ENCODE measurements around the gene CYBA.

CYBA gene

GRCh38 chr16:88657371-88657770, 6.5 kb upstream of the CYBA start:
- ChIA-PET POLR2A (interaction anchor here (0.6 kb wide), 1 partner anchor 22 kb away, joined by 4 read pairs; no protein-coding TSS in a partner anchor), CTCF (interaction anchor here (1.3 to 1.6 kb wide), 2 partner anchors 15 to 23 kb away, joined by 3 to 5 read pairs; no protein-coding TSS in a partner anchor)
- TF ChIP-seq CTCF (IDR thresholded peaks at IDR 0.05; ENCODE audit: control extremely low read depth, extremely low read depth, low read depth, missing control alignments) = no peak
- no peak for DNase-seq (ENCODE audit: extremely low spot score)

DNA sequence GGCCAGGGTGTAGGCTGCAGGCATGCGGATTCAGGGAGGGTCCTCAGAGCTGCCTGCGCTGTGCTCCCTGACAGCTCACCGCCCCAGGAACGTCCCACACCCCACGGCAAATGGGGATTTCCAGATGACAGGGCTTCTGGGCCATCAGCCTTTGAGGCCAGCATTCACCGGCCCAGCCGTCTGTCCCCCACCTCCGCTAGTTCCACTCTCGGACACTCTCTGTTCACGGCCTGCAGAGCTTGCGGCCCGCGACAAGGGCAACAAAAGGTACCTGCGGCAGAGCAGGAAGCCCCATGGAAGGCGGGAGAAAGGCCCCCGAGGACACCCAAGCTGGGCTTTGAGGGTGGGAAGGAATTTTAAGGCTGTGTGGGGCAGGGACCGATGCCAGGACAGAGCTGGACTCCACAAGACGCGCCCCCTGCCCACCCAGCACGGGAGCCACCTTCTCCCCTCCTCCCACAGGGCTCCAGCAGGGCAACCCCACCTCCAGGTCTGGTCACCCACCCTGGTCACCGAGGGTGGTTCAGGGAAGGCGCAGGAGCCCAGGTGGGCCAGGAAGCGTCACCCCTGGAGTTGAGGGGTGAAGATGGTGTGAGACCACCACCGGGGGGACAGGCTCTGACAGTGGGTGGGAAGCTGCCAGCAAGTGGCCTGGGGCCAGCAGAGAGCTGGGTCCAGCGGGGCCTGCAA, 5.6 kb upstream of the CYBA start:
- CTCF ChIA-PET = no interaction called here
- TF ChIP-seq CTCF (IDR thresholded peaks at IDR 0.05; ENCODE audit: control extremely low read depth, extremely low read depth, low read depth, missing control alignments) = no peak
- no peak for DNase-seq (ENCODE audit: extremely low spot score)
- POLR2A ChIA-PET = no interaction called here

- TF ChIP-seq CTCF (IDR thresholded peaks at IDR 0.05; ENCODE audit: control extremely low read depth, extremely low read depth, low read depth, missing control alignments) = no peak
- DNase-seq (ENCODE audit: extremely low spot score) = no peak
- CTCF ChIA-PET = no interaction called here
- POLR2A ChIA-PET = no interaction called here
Measured at GRCh38 chr16:88655733-88656281, 5.0 kb upstream of the CYBA start.

DNA sequence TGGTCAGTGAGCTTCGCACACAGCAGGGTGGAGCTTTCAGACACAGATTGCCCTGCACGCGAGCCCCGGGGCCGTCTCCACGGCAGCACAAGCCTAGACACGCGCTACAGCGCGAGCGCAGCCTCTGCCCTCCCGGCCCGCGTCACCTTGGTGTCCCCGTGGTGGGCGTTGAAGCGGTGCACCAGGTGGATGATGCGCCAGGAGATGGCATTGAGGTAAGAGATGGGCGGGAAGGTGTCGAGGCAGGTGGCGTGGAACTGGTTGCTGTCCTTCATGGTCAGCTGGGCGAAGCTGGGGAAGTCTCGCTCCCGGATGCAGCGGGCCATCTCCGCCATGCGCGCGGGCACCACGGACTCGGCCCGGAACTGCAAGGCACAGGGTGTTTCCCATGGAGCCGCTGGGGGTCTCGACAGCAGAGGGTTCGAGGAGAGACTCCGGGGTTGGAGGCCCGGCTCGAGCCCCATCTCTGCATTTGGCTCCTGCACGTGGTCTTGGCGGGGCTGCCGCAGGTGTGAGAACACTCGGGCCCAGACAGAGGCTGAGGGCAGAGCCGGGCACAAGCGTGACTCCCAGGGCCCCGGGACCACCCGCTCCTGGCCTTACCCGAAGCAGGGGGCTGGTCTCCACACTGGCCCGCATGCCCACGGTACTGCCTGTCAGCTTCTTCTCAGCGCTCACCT, 4.3 kb upstream of the CYBA start:
- POLR2A ChIA-PET = no interaction called here
- CTCF ChIA-PET = no interaction called here
- no peak for TF ChIP-seq CTCF (IDR thresholded peaks at IDR 0.05; ENCODE audit: control extremely low read depth, extremely low read depth, low read depth, missing control alignments)
- DNase-seq (ENCODE audit: extremely low spot score) = no peak

DNA sequence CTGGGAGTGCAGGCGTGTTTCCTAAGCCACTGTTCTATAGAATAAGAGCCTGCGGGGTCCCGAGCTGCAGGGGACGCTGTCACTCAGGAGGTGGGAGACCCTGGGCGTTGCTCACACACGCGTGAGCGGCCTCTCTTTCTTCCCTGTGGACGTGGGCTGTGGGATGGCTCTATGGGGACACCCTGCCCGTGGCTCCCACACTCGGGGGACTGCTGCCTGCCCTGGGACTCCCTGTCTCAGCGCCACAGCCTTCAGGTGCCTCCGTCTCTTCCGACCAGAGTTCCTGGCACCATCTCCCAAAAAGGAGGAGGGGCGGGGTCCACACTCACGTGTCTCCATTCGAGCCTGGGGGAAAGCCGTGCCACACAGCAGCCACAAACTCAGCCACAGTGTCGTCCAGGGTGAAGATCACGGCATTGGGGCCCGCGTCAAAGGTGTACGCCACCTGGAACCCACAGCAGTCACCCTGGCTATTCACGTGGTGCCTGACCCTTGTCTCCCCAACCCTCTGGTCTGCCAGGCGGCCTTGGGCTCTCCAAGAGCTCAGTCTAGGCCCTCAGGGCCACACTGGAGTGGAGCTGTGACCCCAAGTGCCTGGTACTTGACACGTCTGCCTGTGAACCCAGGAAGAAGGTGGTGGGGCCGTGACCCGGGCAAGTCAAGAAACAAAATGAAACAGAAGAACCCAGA, 3.7 kb upstream of the CYBA start:
- TF ChIP-seq CTCF (IDR thresholded peaks at IDR 0.05; ENCODE audit: control extremely low read depth, extremely low read depth, low read depth, missing control alignments) = no peak
- no peak for DNase-seq (ENCODE audit: extremely low spot score)
- POLR2A ChIA-PET = no interaction called here
- CTCF ChIA-PET = no interaction called here

GRCh38 chr16:88653596-88654362, 2.9 kb upstream of the CYBA start:
- DNase-seq (ENCODE audit: extremely low spot score) = no peak
- no peak for TF ChIP-seq CTCF (IDR thresholded peaks at IDR 0.05; ENCODE audit: control extremely low read depth, extremely low read depth, low read depth, missing control alignments)
- POLR2A ChIA-PET = interaction anchor here (1.0 kb wide), 1 partner anchor 21 kb away, joined by 3 read pairs; no protein-coding TSS in a partner anchor
- CTCF ChIA-PET = interaction anchor here (1.0 kb wide), 1 partner anchor 12 kb away, joined by 3 read pairs; no protein-coding TSS in a partner anchor
